Activated naive CD8-positive, alpha-beta T cell treated with anti-CD3 and anti-CD28 coated beads, Interleukin-2, amount 10 ng/mL, durations not matched to agents 7 days and 5 days (primary cell): ENCODE measurements around the gene KRTAP27-1. TPM values are rescaled to one million over a fixed set of nuclear protein-coding genes. Genes with fewer than 3 reads are reported as not detected.

Experiments
- ATAC-seq: fragments of 150-1000 bp; cut with Tn5 transposase; one replicate; pipeline ENCODE4 v1.10.0; 2021; ENCODE audit warnings: low read depth, moderate library complexity
- POLR2A ChIA-PET: fragments of 350-600 bp; sonication (Branson Sonifier 250); formaldehyde crosslinking; loops from one replicate; lab custom pipeline; 2021; ENCODE audit warnings: antibody characterized with exemption; lab: Charles Lee
- DNase-seq: peaks from one replicate; pipeline ENCODE4 v3.0.0; 2021
- H3K27ac Mint-ChIP-seq: one replicate; pipeline ENCODE4 v1.8.0; 2022; ENCODE audit warnings: mild to moderate bottlenecking, mixed read lengths
- H3K27me3 Mint-ChIP-seq: one replicate; pipeline ENCODE4 v1.8.0; 2022; ENCODE audit warnings: mild to moderate bottlenecking, moderate library complexity, mixed read lengths
- H3K36me3 Mint-ChIP-seq: one replicate; pipeline ENCODE4 v1.8.0; 2021; ENCODE audit warnings: mild to moderate bottlenecking, mixed read lengths
- H3K4me1 Mint-ChIP-seq: one replicate; pipeline ENCODE4 v1.8.0; 2021; ENCODE audit warnings: mixed read lengths
- H3K4me3 Mint-ChIP-seq: one replicate; pipeline ENCODE4 v1.8.0; 2022; ENCODE audit warnings: mild to moderate bottlenecking, moderate library complexity, mixed read lengths
- H3K9me3 Mint-ChIP-seq: one replicate; pipeline ENCODE4 v1.8.0; 2021; ENCODE audit warnings: mixed read lengths
- microRNA-seq: library from miRNA; unstranded; fragments of <30 nt; microRNA quantifications from one replicate; pipeline ENCODE4 v1.2.0, GENCODE V29; 2022
- total RNA-seq, 2 experiments: library from RNA; stranded (reverse); gene quantifications; one replicate each; pipeline ENCODE4 v1.2.3, GENCODE V29; 2021

KRTAP27-1 gene
- total RNA-seq, 2 experiments from 2014 or later = not detected

DNA sequence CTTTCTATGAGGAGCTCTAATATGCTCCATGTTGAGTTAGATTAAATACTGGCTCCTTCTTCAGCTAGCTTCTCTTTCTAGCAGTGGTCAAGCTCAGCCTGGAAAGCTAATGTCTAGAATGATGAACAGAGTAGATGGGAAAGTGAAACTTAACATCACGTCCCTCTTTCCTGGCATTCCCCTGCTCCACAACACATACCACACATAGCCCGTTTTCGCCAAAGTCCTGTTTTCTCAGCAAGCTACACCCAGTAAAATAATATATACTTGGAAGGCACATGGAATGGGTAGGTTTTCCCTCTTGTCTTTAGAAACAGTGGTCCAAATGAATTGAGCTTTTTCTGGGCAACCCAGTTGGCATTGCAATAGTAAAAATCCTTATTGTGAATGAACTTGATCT, 3.8 kb downstream of the KRTAP27-1 start:
- POLR2A ChIA-PET = no interaction called here
- H3K4me3 Mint-ChIP-seq = no peak overlapping the region
- no peaks in the 10 kb centered on the region for H3K4me1 Mint-ChIP-seq
- DNase-seq = no peak
- H3K27me3 Mint-ChIP-seq = no peaks in the 10 kb centered on the region
- H3K36me3 Mint-ChIP-seq = no peaks in the 10 kb centered on the region
- no peaks in the 10 kb centered on the region for H3K9me3 Mint-ChIP-seq
- no peak for ATAC-seq
- H3K27ac Mint-ChIP-seq = no peak overlapping the region

DNA sequence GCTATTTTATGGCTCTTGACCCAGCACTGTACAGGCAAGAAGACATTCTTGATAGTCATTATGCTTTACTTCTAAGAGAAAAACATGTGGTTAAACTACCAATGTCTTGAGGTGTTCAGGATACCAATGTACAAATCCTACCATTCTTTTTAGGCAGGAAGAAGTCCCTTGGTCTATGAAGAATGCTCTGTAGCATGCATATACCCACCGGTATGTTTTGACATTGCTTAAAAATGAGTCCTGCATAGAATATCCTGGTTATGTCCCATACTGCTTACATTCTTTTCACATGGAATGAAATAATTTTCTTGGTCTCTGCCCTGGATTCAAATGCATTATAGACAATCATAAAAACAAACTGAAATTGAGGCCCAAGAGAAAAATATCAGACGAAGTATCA, 4.8 kb downstream of the KRTAP27-1 start:
- DNase-seq = no peak
- POLR2A ChIA-PET = no interaction called here
- H3K4me1 Mint-ChIP-seq = no peaks in the 10 kb centered on the region
- no peak overlapping the region for H3K4me3 Mint-ChIP-seq
- H3K36me3 Mint-ChIP-seq = no peaks in the 10 kb centered on the region
- ATAC-seq = no peak
- no peaks in the 10 kb centered on the region for H3K9me3 Mint-ChIP-seq
- H3K27me3 Mint-ChIP-seq = no peaks in the 10 kb centered on the region
- H3K27ac Mint-ChIP-seq = no peak overlapping the region

DNA sequence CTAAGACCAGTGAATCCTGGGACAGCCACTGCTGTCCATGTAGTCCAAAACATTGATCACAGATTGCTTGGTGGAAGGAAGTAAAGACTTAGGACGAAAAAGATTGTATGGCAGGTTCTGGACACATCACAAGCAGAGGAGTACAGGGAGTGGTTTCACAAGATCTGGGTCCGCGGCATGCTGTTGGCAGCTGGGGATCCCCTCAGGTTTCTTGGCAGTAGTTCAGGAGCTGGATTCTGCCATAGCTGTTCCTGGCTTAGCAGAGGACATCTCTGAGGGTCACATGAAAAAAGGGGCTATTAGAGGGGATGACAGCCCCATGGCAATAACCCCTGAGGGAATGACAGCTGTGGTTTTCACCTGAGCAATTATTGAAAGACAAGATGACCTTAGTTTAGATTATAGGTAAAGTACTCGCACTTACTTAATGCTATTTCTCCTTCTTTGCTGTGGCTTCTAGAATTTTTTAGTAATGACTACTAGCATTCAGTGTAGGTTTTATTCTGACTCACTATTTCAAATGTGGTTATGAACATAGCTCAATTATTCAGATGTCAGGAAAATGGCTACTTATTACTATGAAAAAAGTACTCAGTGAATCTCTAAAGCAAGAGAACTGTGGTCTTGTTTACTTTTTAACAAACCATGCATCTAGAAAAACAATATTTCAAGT, 8.2 kb downstream of the KRTAP27-1 start:
- Mint-ChIP-seq H3K4me3 (no peak overlapping the region), H3K27ac (no peak overlapping the region), H3K27me3 (no peaks in the 10 kb centered on the region), H3K36me3 (no peaks in the 10 kb centered on the region), H3K9me3 (no peaks in the 10 kb centered on the region), H3K4me1 (no peaks in the 10 kb centered on the region)
- DNase-seq = no peak
- ATAC-seq = no peak
- POLR2A ChIA-PET = no interaction called here

- no peak for DNase-seq
- no peaks in the 10 kb centered on the region for H3K4me1 Mint-ChIP-seq
- POLR2A ChIA-PET = no interaction called here
- H3K27me3 Mint-ChIP-seq = no peaks in the 10 kb centered on the region
- H3K4me3 Mint-ChIP-seq = no peak overlapping the region
- H3K27ac Mint-ChIP-seq = no peak overlapping the region
- no peaks in the 10 kb centered on the region for H3K9me3 Mint-ChIP-seq
- ATAC-seq = no peak
- H3K36me3 Mint-ChIP-seq = no peaks in the 10 kb centered on the region
Observed at GRCh38 chr21:30326390-30326789, 11.1 kb downstream of the KRTAP27-1 start.

GRCh38 chr21:30320215-30320614, 17.3 kb downstream of the KRTAP27-1 start, which contains the start of gene KRTAP26-1:
Gene KRTAP26-1 (minus strand): TSS chr21:30320315. CDS start chr21:30320035, 280 bp downstream.
- Mint-ChIP-seq H3K36me3 (no peaks in the 10 kb centered on the region), H3K27me3 (no peaks in the 10 kb centered on the region), H3K9me3 (no peaks in the 10 kb centered on the region), H3K4me3 (no peak within 1 kb of the TSS), H3K27ac (no peak within 1 kb of the TSS), H3K4me1 (no peaks in the 10 kb centered on the region)
- DNase-seq (no peak), ATAC-seq (no peak)
- POLR2A ChIA-PET = no interaction called here

DNA sequence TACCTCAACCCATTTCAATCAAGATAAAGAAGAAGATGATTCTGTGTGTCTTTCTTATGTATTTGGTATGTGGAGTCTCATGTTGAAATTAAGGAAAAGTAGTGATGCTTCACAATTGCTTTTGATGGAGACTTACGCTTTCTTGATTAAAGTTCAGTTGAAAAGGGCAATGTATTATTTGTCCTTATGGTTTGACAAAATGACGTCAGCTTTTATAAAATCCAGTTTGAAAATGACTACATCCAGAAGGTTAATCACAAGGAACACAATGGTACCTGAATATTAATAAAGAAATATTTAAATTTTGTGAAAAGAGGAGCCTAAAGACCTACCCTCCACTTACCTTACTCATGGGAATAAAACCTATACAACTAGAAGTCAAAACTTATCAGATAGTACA, 21.8 kb downstream of the KRTAP27-1 start:
- Mint-ChIP-seq H3K4me3 (no peak overlapping the region), H3K36me3 (no peaks in the 10 kb centered on the region), H3K27ac (no peak overlapping the region), H3K9me3 (no peaks in the 10 kb centered on the region), H3K4me1 (no peaks in the 10 kb centered on the region), H3K27me3 (no peaks in the 10 kb centered on the region)
- POLR2A ChIA-PET = no interaction called here
- DNase-seq (no peak), ATAC-seq (no peak)

DNA sequence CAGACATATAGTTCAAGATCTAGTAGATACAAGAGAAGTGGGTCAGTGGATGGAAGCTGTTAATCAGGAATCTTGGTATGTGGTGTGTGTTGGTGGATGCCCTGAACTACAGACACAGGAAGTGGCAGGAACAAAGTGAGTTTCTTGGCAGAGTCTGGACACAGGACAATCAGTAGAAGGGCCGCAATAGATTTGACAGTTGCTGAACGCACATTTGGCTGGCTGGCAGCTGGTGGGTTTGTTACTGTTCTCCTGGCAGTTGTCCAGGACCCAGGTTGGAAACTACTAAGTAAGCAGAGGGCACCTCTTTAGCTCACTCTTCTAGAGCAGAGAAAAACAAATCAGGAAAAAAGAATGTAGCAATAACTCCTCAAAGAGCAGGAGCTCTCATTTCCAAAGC, 30.6 kb downstream of the KRTAP27-1 start:
- Mint-ChIP-seq H3K4me3 (no peak overlapping the region), H3K9me3 (no peaks in the 10 kb centered on the region), H3K27me3 (no peaks in the 10 kb centered on the region), H3K4me1 (no peaks in the 10 kb centered on the region), H3K36me3 (no peaks in the 10 kb centered on the region), H3K27ac (no peak overlapping the region)
- no peak for ATAC-seq
- no peak for DNase-seq
- POLR2A ChIA-PET = no interaction called here

- Mint-ChIP-seq H3K27ac (no peak overlapping the region), H3K4me3 (no peak overlapping the region), H3K9me3 (no peaks in the 10 kb centered on the region), H3K36me3 (no peaks in the 10 kb centered on the region), H3K4me1 (no peaks in the 10 kb centered on the region), H3K27me3 (no peaks in the 10 kb centered on the region)
- ATAC-seq (no peak), DNase-seq (no peak)
- POLR2A ChIA-PET = no interaction called here
Observed at GRCh38 chr21:30305136-30305535, 32.4 kb downstream of the KRTAP27-1 start.

GRCh38 chr21:30289215-30289614, 48.3 kb downstream of the KRTAP27-1 start, which contains the start of gene KRTAP25-1:
Gene KRTAP25-1 (minus strand): TSS chr21:30289514. CDS start chr21:30289490, 24 bp downstream.
- no peaks in the 10 kb centered on the region for H3K9me3 Mint-ChIP-seq
- no peak for DNase-seq
- no peak within 1 kb of the TSS for H3K4me3 Mint-ChIP-seq
- no peaks in the 10 kb centered on the region for H3K4me1 Mint-ChIP-seq
- no peak for ATAC-seq
- no peaks in the 10 kb centered on the region for H3K36me3 Mint-ChIP-seq
- H3K27ac Mint-ChIP-seq = no peak within 1 kb of the TSS
- no peaks in the 10 kb centered on the region for H3K27me3 Mint-ChIP-seq
- POLR2A ChIA-PET = no interaction called here

Small RNA genes lying within 50 kb of the gene (microRNA-seq; reads per million reads assigned to microRNA genes)
- gene MIR4327 = not detected

Other genes with a start within 250 kb of the KRTAP27-1 start
- gene CLDN17, start 170.9 kb downstream of the KRTAP27-1 start, total RNA-seq = not detected
- not detected for gene CLDN8, start 121.6 kb downstream of the KRTAP27-1 start, total RNA-seq
- gene KRTAP24-1, start 54.7 kb downstream of the KRTAP27-1 start, total RNA-seq = not detected
- gene KRTAP25-1, start 48.2 kb downstream of the KRTAP27-1 start, total RNA-seq = not detected
- gene KRTAP26-1, start 17.4 kb downstream of the KRTAP27-1 start, total RNA-seq = not detected
- not detected for gene KRTAP23-1, start 10.9 kb upstream of the KRTAP27-1 start, total RNA-seq
- gene KRTAP13-2, start 34.6 kb upstream of the KRTAP27-1 start, total RNA-seq = not detected
- gene KRTAP13-1, start 58.3 kb upstream of the KRTAP27-1 start, total RNA-seq = not detected
- gene KRTAP13-3, start 88.2 kb upstream of the KRTAP27-1 start, total RNA-seq = not detected
- gene KRTAP13-4, start 92.5 kb upstream of the KRTAP27-1 start, total RNA-seq = not detected
- not detected for gene KRTAP15-1, start 102.6 kb upstream of the KRTAP27-1 start, total RNA-seq
- gene KRTAP19-1, start 142.7 kb upstream of the KRTAP27-1 start, total RNA-seq = not detected
- not detected for gene KRTAP19-2, start 149.7 kb upstream of the KRTAP27-1 start, total RNA-seq
- not detected for gene KRTAP19-3, start 154.3 kb upstream of the KRTAP27-1 start, total RNA-seq
- gene KRTAP19-4, start 159.5 kb upstream of the KRTAP27-1 start, total RNA-seq = not detected
- not detected for gene KRTAP19-5, start 164.4 kb upstream of the KRTAP27-1 start, total RNA-seq
- not detected for gene KRTAP19-6, start 204.2 kb upstream of the KRTAP27-1 start, total RNA-seq
- not detected for gene KRTAP19-7, start 223.6 kb upstream of the KRTAP27-1 start, total RNA-seq